GM21515 (cell line): ENCODE measurements around the gene SLC25A36.
"Not testable (repeated sequence)": the region's sequence is repeated elsewhere in the genome, so short reads cannot be mapped to it uniquely, and the experiment has no call there.

Experiments used
- ATAC-seq: cut with Tn5 transposase; IDR thresholded peaks from one replicate; pipeline ENCODE4 v1.9.1; 2021; ENCODE audit not compliant: unreplicated experiment

The SLC25A36 gene

GRCh38 chr3:140987792-140988191, 46.2 kb downstream of the SLC25A36 start:
- ATAC-seq, result not testable (repeated sequence)

- ATAC-seq, result no peak
Measured at GRCh38 chr3:140994316-140994715, 52.7 kb downstream of the SLC25A36 start.

DNA sequence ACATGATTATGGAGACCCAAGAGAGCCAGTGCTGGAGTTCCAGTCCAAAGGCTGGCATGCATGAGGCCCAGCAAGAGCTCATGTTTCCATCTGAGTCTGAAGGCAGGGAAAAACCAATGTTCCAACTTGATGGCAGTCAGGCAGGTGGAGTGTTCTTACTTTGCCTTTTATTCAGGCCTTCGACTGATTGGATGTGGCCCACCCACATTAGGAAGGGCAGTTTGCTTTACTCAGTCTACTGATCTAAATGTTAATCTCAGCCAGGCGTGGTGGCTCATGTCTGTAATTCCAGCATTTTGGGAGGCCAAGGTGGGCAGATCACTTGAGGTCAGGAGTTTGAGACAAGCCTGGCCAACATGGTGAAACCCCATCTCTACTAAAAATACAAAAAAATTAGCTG, 53.2 kb downstream of the SLC25A36 start:
- not testable (repeated sequence) for ATAC-seq

DNA sequence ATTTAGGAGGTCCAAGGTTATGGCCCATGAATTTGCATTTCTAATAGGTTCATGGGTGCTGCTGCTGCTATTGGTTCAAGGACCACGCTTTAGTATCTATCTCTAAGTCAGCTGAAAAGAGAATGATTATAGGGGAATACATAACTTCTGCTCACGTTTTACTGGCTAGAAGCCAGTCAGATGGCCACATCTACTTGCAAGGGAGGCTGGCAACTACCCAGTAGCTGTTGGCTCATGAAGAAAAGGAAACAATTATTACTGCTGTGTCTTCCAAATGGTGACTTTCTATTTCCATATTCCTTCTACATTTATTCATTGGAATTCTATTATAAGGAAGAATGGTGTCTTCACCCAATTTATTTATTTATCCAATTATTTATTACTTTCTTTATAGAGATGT, 54.2 kb downstream of the SLC25A36 start:
- ATAC-seq, result no peak

GRCh38 chr3:141000027-141000663, 58.5 kb downstream of the SLC25A36 start:
- peak; percentile 74 for ATAC-seq

- ATAC-seq, result no peak
Measured at GRCh38 chr3:141000686-141001085, 59.0 kb downstream of the SLC25A36 start.

GRCh38 chr3:141006344-141006743, 64.7 kb downstream of the SLC25A36 start:
- ATAC-seq, result no peak

DNA sequence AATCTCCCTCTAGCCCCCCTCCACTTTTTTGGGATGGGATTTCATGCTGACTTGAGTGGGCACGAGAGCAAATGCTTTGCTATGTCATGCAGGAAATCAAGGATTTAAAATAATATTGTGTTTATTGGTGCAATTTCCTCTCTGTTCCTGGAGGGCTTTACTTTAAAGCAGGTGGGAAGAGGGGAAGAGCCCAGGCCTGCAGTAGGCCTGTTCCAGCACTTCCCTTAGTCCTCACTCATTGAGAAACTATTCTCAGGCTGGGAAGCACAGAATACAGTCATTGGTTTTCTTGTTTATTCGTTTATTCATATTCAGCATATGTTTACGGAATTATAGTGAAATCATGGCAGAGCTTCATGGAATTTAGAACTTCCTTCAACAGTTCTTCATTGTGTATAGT, 67.9 kb downstream of the SLC25A36 start:
- ATAC-seq, result no peak

DNA sequence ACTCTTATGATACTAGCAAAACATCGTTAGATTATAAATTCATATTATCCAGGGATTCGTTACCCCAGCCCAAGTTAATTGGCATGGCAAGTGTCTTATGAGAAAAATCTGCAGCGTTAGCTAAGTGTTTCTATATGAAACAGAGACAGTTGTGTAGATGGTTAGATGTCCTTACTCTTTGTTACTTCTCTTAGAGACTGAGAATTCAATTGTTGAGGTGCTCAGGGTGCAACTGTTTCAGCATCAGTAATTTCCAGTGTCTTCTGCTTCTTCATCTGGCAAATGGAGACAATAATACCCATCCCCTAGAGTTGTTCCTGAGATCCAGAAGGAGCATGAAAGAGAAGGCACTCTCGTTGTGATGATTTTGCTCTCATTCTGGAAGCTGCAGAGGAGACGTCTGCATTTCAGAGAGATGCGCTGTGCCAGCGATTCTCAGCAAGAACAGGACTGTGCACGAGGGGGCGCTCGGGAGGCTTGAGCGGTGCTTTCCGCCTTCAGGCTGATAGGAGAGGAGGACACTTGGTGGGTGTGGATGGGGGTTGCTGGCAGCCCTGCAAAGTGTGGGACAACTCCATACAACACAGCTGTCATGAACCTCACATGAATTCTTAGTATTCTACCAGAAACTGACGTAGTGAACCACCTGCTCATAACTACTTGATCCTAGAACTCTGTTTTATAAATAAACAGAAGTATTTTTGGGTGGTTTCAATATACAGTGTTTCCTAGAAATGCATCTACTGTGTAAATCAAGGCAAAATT, 69.8 kb downstream of the SLC25A36 start:
- peak; percentile 81 for ATAC-seq

- ATAC-seq, result no peak
Measured at GRCh38 chr3:141011997-141012262, 70.3 kb downstream of the SLC25A36 start.

DNA sequence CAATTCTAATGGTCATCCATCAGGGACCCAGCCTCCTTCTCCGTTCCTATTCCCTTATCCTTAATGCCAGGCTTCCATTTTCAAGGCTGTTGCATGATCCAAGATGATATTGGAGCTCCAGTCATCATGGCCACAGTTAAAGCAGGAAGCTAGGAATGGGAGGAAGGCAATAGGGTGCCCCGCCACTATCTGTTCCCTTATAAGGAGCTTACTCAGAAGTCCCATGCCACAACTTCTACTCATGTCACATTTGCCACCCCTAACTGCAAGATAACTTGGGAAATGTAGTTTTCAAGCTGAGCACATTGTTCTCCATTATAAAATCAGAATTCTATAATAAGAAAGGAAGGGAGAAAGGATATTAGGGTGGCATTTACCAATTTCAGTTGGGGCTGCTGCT, 70.9 kb downstream of the SLC25A36 start:
- no peak for ATAC-seq

- ATAC-seq, result no peak
Measured at GRCh38 chr3:141015481-141015880, 73.8 kb downstream of the SLC25A36 start.

DNA sequence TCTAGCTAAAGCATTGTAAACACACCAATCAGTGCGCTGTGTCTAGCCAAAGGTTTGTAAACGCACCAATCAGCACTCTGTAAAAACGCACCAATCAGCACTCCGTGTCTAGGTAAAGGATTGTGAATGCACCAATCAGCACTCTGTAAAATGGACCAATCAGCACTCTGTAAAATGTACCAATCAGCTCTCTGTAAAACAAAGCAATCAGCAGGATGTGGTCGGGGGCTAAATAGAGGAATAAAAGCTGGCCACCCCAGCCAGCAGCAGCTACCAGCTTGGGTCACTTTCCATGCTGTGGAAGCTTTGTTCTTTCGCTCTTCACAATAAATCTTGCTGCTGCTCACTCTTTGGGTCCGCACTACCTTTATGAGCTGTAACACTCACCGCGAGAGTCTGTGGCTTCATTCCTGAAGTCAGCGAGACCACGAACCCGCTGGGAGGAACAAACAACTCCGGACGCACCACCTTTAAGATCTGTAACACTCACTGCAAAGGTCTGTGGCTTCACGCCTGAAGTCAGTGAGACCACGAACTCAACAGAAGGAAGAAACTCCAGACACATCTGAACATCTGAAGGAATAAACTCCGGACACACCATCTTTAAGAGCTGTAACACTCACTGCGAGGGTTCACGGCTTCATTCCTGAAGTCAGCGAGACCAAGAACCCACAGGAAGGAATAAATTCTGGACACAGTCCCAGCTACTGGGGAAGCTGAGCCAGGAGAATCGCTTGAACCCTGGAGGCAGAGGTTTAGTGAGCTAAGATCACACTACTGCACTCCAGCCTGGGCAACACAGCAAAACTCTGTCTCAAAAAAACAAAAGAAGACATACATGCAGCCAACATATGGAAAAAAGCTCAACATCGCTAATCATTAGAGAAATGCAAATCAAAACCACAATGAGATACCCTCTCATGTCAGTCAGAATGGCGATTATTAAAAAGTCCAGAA, 76.0 kb downstream of the SLC25A36 start:
- ATAC-seq, result not testable (repeated sequence)

DNA sequence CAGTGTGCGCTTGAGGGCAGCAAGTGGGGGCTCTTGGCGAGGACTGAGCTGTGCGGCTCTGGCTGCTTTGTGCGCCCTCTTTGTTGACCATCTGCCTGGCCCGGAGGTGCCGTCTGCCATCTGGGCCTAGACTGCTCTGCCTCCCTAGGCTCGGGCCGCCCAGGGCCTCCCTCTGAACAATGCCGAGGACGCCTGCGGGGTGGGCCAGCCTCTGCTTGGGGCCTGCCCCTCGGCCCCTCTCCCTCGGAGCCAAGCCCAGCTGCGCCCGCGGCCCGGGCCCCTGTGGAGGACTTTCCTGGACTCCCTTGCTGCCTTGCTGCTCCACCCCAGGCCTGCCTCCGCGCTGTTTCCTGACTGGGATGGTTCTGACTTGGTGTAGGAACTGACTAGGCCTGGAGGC, 77.6 kb downstream of the SLC25A36 start:
- no peak for ATAC-seq

DNA sequence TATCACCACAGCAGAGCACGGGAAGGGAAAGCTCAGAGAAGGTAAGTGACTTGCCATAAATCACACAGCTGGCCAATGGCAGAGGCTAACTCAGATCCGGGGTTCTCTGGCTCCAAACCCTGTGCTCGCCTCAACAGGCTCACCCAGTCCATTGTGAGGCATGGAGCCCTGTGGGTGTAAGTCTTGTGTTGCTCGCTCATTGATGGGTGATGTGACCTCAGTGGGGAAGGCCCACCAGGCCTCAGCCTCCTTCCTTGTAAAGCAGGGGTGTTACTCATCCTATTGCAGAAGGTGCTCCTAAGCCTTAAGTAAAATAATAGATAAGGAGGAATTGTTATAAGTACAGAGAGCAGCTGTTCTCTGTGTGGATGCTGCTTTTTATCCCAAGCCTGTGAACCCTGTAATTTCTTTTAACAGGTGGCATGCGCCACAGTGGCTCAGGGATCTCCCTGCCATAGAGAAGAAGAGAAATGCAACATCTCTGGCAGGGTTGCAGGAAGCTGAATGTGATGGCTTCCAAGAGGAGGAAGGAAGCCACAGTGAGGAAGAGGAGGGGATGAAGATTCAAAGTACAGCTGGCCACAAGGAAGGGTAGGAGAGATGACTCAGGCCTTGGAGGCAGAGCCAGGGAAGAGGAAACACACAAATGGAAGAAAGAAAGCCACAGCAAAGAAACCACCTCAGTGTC, 78.7 kb downstream of the SLC25A36 start:
- no peak for ATAC-seq

DNA sequence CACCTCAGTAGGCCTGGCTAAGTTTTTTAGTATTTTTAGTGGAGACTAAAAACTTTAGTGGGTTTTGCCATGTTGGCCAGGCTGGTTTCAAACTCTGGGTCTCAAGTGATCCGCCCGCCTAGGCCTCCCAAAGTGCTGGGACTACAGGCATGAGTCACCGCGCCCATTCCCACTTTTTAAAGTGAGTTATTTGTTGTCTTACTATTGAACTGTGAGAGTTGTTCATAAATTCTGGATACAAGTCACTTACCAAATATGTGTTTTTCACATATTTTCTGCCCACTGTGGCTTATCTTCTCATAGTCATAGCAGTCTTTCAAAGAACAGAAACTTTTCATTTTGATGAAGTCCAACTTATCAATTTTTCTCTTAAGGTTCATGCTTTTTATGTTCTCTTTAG, 79.6 kb downstream of the SLC25A36 start:
- ATAC-seq, result no peak
